Neural cell (in vitro differentiated cells): ENCODE data around the gene TCF12. TPM values are rescaled to one million over a fixed set of nuclear protein-coding genes. Genes with fewer than 3 reads are reported as not detected.

Source experiments
- H2AFZ ChIP-seq: fragments of 200-600, 300-800 bp; sonication (generic), shearing (Covaris generic); 2 replicates; pipeline ENCODE4 v1.6.0; 2014; ENCODE audit warnings: low read depth, mild to moderate bottlenecking, antibody characterized with exemption, low read length, moderate library complexity
- H3F3A ChIP-seq: fragments of 200-600 bp; shearing (Covaris generic); 2 replicates; pipeline ENCODE4 v1.6.1; 2016; ENCODE audit warnings: mild to moderate bottlenecking, moderate library complexity, mixed read lengths, antibody characterized with exemption, low read length; ENCODE audit not compliant: insufficient read depth, poor library complexity, severe bottlenecking
- H3K27ac ChIP-seq: fragments of 200-600, 300-800 bp; sonication (generic), shearing (Covaris generic); 2 replicates; pipeline ENCODE4 v1.5.1; 2014; ENCODE audit warnings: mild to moderate bottlenecking, low read length, moderate library complexity
- H3K27me3 ChIP-seq: fragments of 300-800, 200-600 bp; sonication (generic), shearing (Covaris generic); 2 replicates; pipeline ENCODE4 v1.6.0; 2014; ENCODE audit warnings: mild to moderate bottlenecking, low read depth, low read length, moderate library complexity; ENCODE audit not compliant: insufficient read depth
- H3K36me3 ChIP-seq: fragments of 300-800, 200-600 bp; sonication (generic), shearing (Covaris generic); 2 replicates; pipeline ENCODE4 v1.5.1; 2014; ENCODE audit warnings: mild to moderate bottlenecking, antibody characterized with exemption, low read length, moderate library complexity; ENCODE audit not compliant: insufficient read depth
- H3K4me2 ChIP-seq: fragments of 300-800, 200-600 bp; sonication (generic), shearing (Covaris generic); 2 replicates; pipeline ENCODE4 v1.6.0; 2014; ENCODE audit warnings: mild to moderate bottlenecking, low read length
- H3K4me3 ChIP-seq: fragments of 300-800, 200-600 bp; sonication (generic), shearing (Covaris generic); 2 replicates; pipeline ENCODE4 v1.5.1; 2014; ENCODE audit warnings: mild to moderate bottlenecking, low read length, moderate library complexity
- H3K79me2 ChIP-seq: fragments of 200-600 bp; shearing (Covaris generic); replicated peaks from 2 replicates; pipeline ENCODE4 v1.6.0; 2014; ENCODE audit warnings: mild to moderate bottlenecking, low read length, moderate library complexity; ENCODE audit not compliant: insufficient read depth
- H3K9ac ChIP-seq: fragments of 300-800, 200-600 bp; sonication (generic), shearing (Covaris generic); 2 replicates; pipeline ENCODE4 v1.6.1; 2016; ENCODE audit warnings: mild to moderate bottlenecking, low read length, mixed read lengths
- H3K9me2 ChIP-seq: fragments of 200-600 bp; shearing (Covaris generic); 2 replicates; pipeline ENCODE4 v1.6.1; 2016; ENCODE audit warnings: mild to moderate bottlenecking, low read length, mixed read lengths; ENCODE audit not compliant: insufficient read depth
- H3K9me3 ChIP-seq: fragments of 200-600, 300-800 bp; sonication (generic), shearing (Covaris generic); 2 replicates; pipeline ENCODE4 v1.6.1; 2016; ENCODE audit warnings: mild to moderate bottlenecking, mixed run types, low read length, moderate library complexity, mixed read lengths
- H4K20me1 ChIP-seq: fragments of 200-600 bp; shearing (Covaris generic); 2 replicates; pipeline ENCODE4 v1.6.1; 2016; ENCODE audit warnings: mild to moderate bottlenecking, mixed run types; ENCODE audit not compliant: insufficient read depth
- CTCF ChIP-seq: fragments of 450-650 bp; IDR thresholded peaks from 2 replicates; pipeline ENCODE4 v1.5.1; 2014; ENCODE audit warnings: antibody characterized with exemption, mild to moderate bottlenecking, moderate library complexity; ENCODE audit not compliant: poor library complexity, severe bottlenecking
- EP300 ChIP-seq: fragments of 450-650 bp; conservative IDR thresholded peaks from 2 replicates; pipeline ENCODE4 v1.6.1; 2014; ENCODE audit warnings: antibody characterized with exemption, mild to moderate bottlenecking, moderate library complexity; ENCODE audit not compliant: poor library complexity, severe bottlenecking
- EZH2 ChIP-seq: fragments of 200-600, 300-800 bp; shearing (Covaris generic), sonication (generic); IDR thresholded peaks from 2 replicates; pipeline ENCODE4 v1.6.1; 2014; ENCODE audit warnings: antibody characterized with exemption, low read length, borderline replicate concordance, mild to moderate bottlenecking; ENCODE audit not compliant: insufficient read depth, poor library complexity, severe bottlenecking
- MXI1 ChIP-seq: fragments of 450-650 bp; conservative IDR thresholded peaks from 2 replicates; pipeline ENCODE4 v1.6.1; 2014; ENCODE audit warnings: antibody characterized with exemption, mild to moderate bottlenecking; ENCODE audit not compliant: poor library complexity, severe bottlenecking
- POLR2AphosphoS5 ChIP-seq: IDR thresholded peaks from 2 replicates; pipeline ENCODE4 v1.6.1; 2012
- RAD21 ChIP-seq: fragments of 450-650 bp; conservative IDR thresholded peaks from 2 replicates; pipeline ENCODE4 v1.6.1; 2014; ENCODE audit warnings: antibody characterized with exemption, mild to moderate bottlenecking, moderate library complexity
- SMC3 ChIP-seq: fragments of 450-650 bp; conservative IDR thresholded peaks from 2 replicates; pipeline ENCODE4 v1.6.1; 2014; ENCODE audit warnings: antibody characterized with exemption, mild to moderate bottlenecking, moderate library complexity; ENCODE audit not compliant: poor library complexity
- TAF1 ChIP-seq: IDR thresholded peaks from 2 replicates; pipeline ENCODE4 v1.6.1; 2012; ENCODE audit warnings: low read depth
- polyA plus RNA-seq: library from polyadenylated mRNA; depleted of rRNA; stranded (reverse); fragments of >200 nt; gene quantifications from 2 replicates; pipeline ENCODE4 v1.2.3, GENCODE V29; 2014
- TF ChIP-seq, protein P1 (sequence below): IDR thresholded peaks from 2 replicates; pipeline ENCODE4 v1.6.1; 2012; ENCODE audit warnings: borderline replicate concordance

Gene TCF12
- polyA plus RNA-seq, 1 donor from 2014 or later: 52.7 TPM

- no peaks in the 10 kb centered on the region for H3K27me3 ChIP-seq
- no peaks in the 10 kb centered on the region for H3K9me2 ChIP-seq
- no peak overlapping the region for H3K4me2 ChIP-seq
- no peak overlapping the region for H3K27ac ChIP-seq
- peaks cover 62% of the 10 kb centered on the region for H3K79me2 ChIP-seq
- H2AFZ ChIP-seq: no peak overlapping the region
- H3K9me3 ChIP-seq: no peaks in the 10 kb centered on the region
- no peaks in the 10 kb centered on the region for H4K20me1 ChIP-seq
- H3K36me3 ChIP-seq: no peaks in the 10 kb centered on the region
- H3K4me3 ChIP-seq: no peak overlapping the region
- H3K9ac ChIP-seq: no peak overlapping the region
- peaks cover 4% of the 10 kb centered on the region for H3F3A ChIP-seq
- TF ChIP-seq SMC3: no peak
- no peak for TF ChIP-seq POLR2AphosphoS5
- no peak for TF ChIP-seq CTCF
- no peak for TF ChIP-seq RAD21
- TF ChIP-seq TAF1: no peak
- no peak for TF ChIP-seq MXI1
- TF ChIP-seq, protein P1, sequence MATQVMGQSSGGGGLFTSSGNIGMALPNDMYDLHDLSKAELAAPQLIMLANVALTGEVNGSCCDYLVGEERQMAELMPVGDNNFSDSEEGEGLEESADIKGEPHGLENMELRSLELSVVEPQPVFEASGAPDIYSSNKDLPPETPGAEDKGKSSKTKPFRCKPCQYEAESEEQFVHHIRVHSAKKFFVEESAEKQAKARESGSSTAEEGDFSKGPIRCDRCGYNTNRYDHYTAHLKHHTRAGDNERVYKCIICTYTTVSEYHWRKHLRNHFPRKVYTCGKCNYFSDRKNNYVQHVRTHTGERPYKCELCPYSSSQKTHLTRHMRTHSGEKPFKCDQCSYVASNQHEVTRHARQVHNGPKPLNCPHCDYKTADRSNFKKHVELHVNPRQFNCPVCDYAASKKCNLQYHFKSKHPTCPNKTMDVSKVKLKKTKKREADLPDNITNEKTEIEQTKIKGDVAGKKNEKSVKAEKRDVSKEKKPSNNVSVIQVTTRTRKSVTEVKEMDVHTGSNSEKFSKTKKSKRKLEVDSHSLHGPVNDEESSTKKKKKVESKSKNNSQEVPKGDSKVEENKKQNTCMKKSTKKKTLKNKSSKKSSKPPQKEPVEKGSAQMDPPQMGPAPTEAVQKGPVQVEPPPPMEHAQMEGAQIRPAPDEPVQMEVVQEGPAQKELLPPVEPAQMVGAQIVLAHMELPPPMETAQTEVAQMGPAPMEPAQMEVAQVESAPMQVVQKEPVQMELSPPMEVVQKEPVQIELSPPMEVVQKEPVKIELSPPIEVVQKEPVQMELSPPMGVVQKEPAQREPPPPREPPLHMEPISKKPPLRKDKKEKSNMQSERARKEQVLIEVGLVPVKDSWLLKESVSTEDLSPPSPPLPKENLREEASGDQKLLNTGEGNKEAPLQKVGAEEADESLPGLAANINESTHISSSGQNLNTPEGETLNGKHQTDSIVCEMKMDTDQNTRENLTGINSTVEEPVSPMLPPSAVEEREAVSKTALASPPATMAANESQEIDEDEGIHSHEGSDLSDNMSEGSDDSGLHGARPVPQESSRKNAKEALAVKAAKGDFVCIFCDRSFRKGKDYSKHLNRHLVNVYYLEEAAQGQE: no peak
- TF ChIP-seq EP300: no peak
- TF ChIP-seq EZH2: no peak
These were observed 47.0 kb downstream of the TCF12 start for GRCh38 chr15:56965231-56966013.

- H3K27me3 ChIP-seq: no peaks in the 10 kb centered on the region
- no peaks in the 10 kb centered on the region for H3K9me2 ChIP-seq
- H3F3A ChIP-seq: peaks cover 1% of the 10 kb centered on the region
- TF ChIP-seq SMC3 (no peak), TAF1 (no peak), EP300 (no peak), MXI1 (no peak), CTCF (no peak), RAD21 (no peak), EZH2 (no peak), POLR2AphosphoS5 (no peak)
- TF ChIP-seq, protein P1: no peak
- no peak overlapping the region for H3K27ac ChIP-seq
- H3K79me2 ChIP-seq: peaks cover 68% of the 10 kb centered on the region
- H3K36me3 ChIP-seq: no peaks in the 10 kb centered on the region
- H2AFZ ChIP-seq: no peak overlapping the region
- H3K4me2 ChIP-seq: no peak overlapping the region
- H3K9me3 ChIP-seq: no peaks in the 10 kb centered on the region
- no peak overlapping the region for H3K9ac ChIP-seq
- no peaks in the 10 kb centered on the region for H4K20me1 ChIP-seq
- no peak overlapping the region for H3K4me3 ChIP-seq
These were observed 48.9 kb downstream of the TCF12 start for GRCh38 chr15:56967336-56967735.
